Umbilical cord (tissue), 2 donors: Measurements from ENCODE around the gene KRTAP10-8. TPM values are rescaled to one million over a fixed set of nuclear protein-coding genes. Genes with fewer than 3 reads are reported as not detected.
"Not testable (repeated sequence)": the region's sequence is repeated elsewhere in the genome, so short reads cannot be mapped to it uniquely, and the experiment has no call there.

ENCODE experiments used
- DNase-seq: peaks from one replicate; pipeline ENCODE4 v3.0.0-alpha.2; 2015; ENCODE audit warnings: low spot score
- total RNA-seq: library from RNA; depleted of rRNA; stranded (reverse); fragments of >200 nt; gene quantifications from one replicate; pipeline ENCODE4 v1.2.3, GENCODE V29; 2014; ENCODE audit warnings: low replicate concordance; ENCODE audit not compliant: insufficient read depth

KRTAP10-8 gene
- total RNA-seq, 1 donor from 2014 or later, result 0.72 TPM

DNA sequence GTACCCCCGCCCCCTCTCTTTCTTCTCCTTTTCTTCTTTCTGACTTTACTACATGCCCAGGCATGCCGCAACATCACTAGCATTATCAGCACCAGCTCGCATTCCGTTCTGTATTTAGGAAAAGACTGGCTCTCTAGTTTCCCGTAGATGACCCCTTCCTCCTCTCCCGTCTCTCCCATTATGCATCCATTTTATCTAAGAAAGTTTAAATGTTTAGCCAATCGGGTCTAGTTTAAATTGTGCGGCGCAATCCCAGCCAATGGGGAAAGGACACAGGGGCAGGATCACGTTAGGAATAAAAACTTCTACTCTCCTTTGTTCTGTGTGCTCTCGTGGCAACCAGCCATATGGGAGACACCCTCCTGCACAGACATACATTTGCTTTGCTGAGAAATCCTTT lies 13.8 kb upstream of the KRTAP10-8 start:
- no peak for DNase-seq

DNA sequence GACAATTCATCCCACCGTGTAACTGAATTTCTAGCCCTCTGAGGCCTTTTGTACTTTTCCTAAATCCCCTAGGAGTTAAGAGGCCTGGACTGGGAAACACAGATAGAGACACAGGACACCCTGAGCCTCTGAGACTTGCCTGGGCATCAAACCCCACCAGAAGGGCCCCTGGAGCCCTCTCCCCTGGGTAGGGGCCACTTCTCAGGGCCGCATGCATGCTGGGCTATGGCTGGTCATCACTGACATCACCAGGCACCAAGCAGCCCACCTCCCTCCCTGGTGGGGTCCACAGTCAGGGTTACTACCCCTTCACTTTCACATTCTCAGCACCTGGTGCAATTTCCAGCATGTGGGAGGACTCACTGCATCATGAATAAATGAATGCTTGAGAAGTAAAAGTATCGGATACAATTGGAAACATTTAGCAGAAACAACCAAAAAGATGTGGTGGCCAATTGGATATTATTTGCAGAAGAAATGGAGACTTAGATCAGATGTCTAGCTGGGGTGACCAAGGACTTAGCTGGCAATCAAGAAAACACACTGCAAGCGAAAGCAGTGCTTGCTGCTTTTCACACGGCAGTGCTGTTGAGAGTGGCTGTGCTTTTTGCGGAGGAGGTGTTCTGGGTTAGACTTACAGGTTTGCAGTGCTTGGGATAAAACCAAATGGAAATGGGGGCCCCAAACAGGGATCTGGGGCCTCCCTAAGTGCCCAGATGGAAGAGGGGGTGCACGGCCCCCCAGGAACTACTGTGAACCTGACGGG lies 12.4 kb upstream of the KRTAP10-8 start:
- DNase-seq, result no peak

DNA sequence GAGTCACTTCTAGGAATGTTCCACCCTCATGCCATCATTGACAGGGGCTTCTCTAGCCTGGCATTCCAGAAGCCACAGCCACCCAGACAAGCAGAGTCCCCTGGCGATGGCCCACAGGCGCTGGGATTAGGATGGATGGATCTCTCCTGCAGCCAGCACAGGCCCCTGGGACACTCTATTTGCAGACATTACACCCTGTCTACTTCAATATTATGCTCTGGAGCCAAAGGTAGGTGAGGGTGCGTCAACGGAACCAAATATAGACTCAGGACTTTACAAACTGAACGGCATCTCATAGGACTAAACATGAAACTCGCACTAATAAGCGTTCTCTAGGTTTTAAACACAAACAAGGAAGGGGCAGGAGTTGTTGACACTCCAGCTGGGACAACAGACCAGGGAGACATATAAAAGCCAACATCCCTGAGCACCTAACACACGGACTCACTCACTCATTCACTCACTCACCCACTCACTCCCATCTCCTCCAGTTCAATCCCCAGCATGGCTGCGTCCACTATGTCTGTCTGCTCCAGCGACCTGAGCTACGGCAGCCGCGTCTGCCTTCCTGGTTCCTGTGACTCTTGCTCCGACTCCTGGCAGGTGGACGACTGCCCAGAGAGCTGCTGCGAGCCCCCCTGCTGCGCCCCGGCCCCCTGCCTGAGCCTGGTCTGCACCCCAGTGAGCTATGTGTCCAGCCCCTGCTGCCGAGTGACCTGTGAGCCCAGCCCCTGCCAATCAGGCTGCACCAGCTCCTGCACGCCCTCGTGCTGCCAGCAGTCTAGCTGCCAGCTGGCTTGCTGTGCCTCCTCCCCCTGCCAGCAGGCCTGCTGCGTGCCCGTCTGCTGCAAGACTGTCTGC lies 11.5 kb upstream of the KRTAP10-8 start, which contains the start of gene KRTAP10-7:
KRTAP10-7 (plus strand) TSS at position 480 of the 861 bp plus-strand sequence; CDS start at position 505, 25 bp downstream.
- DNase-seq, result not testable (repeated sequence)

- not testable (repeated sequence) for DNase-seq
Measured at GRCh38 chr21:44601091-44601490, 10.8 kb upstream of the KRTAP10-8 start.

- no peak for DNase-seq
Measured at GRCh38 chr21:44601596-44602462, 10.1 kb upstream of the KRTAP10-8 start.

DNA sequence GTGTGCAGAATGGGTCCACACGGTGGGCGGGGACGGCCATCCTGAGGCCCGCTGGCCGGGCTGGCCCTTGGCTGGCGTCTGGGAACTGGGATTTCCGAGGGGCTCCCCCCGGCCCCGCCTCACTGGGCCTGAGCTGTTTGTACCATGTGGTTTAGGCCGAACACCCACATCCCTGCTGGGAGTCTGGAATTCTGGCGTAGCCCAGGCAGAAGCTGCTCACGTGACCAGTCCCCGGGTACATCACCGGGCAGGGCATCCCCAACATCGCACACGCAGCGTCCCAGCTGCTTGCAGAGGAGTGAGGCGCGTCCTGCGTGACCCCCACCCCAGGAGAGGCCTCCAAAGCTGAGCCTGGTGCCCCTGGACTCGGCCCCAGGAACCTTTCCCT lies 9.4 kb upstream of the KRTAP10-8 start:
- no peak for DNase-seq

DNA sequence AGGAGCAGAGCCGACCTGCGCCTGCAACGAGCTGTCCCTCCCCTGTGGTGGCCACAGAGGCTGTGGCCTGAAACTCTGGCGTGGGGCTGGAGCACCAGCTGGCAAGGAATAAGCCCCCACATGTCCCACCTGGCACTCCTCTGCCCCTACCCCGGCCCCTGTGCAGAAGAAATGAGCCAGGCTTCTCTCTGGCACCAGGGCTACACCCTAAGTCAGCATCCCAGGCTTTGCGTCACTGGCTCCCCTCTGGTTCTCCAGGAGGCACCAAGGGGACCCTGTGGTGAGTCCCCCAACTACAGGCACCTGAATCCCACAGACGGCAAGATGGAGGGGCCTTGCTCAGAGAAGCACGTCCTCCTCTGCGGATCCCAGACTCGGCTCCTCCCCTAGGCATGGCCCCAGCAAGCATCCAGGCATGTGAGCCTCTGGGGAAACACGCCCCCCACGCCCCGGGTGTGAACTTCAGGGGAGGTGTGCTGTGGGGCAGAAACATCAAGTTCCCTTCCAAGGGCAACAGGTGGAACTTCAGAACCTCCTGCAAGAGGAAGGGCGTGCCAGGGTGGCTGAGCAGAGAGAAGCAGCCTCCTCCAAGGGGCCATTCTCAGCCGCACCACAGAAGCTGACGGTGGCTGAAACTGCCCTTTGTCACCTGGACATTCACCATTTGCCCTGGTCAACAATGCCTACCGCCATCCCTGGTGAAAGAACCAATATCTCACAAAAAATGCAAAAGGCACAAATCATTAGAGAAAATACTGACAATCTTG lies 8.6 kb upstream of the KRTAP10-8 start:
- no peak for DNase-seq

DNA sequence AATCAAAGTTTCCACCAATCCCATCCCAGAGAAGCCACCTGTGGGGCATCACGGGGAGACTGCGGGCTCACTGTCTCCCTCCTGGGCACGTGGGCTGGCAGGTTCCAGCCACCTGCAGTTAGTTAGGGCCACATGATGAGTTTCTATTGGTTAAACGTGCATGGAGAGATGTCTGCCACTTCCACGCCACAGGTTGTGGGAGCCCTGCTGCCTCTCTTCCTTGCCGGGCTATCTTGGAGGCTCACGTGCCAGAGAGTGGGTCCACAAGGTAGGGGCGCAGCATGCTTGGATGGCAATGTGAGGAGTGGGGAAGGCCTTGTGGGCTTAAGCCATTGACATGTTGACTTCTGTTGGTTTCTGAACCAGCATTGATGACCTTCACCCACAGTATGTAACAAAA lies 8.0 kb upstream of the KRTAP10-8 start:
- DNase-seq, result no peak

DNA sequence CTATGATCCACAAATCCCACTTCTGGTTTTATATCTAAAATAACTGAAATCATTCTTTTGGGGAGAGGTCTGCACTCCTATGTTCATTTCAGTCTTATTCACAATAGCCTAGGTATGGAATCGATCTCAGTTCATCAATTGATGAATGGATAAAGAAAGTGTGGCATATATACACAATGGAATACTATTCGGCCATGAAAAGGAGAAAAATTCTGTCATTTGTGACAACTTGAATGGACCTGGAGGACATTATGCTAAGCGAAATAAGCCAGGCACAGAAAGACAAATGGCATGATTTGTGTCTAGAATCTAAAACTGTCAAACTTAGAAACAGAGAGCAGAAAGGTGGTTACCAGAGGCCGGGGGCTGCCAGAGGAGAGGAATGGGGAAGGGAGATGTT lies 5.4 kb upstream of the KRTAP10-8 start:
- DNase-seq, result no peak

- DNase-seq, result no peak
Measured at GRCh38 chr21:44609193-44609592, 2.7 kb upstream of the KRTAP10-8 start.

- DNase-seq, result not testable (repeated sequence)
Measured at GRCh38 chr21:44610157-44610843, 1.6 kb upstream of the KRTAP10-8 start.

DNA sequence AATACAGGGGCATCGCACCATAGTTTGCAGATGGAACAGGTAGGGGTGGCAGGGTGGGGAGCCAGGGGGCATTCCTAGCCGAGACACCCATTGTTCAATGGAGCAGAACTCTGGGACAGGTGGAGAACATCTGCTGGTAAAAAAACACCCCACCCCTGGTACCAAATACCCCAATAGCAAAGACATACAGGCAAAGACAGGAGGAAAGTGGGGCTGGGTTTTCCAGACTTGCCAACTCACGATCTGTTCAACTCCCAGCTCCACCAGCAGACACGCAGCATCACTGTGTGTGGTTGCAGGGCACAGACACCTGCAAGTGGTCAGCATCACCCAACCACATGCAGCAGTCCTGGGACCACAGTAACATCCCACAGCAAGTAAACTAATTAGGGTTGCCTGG lies 328 bp upstream of the KRTAP10-8 start:
- no peak for DNase-seq

GRCh38 chr21:44612669-44613229 lies 870 bp downstream of the KRTAP10-8 start:
- no peak for DNase-seq

DNA sequence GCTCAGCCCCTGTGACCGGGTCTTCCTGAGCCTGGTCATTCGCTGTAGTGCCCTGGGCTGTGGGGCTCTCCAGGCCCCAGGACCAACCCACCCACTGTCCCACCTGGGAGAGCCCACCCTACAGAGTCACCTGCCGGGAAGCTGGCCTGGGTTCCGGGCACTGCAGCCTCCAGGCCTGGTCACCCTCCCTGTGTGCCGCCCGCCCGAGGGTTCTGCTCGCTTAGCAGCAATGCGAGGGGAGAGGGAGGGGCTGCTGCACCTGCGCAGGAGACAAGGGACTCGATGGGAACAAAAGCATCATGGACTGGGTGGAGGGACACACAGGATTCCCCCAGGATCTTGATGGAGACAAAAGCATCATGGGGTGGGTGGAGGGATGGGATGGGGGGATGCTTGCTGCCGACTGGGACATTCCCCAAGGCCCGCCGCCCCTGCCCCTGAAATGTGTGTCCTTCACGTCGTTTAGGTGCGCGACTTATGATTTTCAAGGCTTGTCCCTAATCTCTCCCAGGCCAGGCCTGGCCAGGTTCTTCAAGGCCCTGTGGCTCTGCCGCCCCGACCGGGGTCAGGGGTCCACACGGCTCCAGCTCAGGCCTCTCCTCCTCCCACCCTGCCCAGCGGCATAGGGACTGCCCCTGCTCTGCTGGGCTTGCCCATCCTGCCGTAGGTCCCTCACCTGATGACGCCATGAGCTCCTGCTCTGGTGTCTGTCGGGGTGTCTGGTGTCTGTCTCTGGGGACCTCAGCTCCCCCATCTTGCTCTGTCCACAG lies 1.7 kb downstream of the KRTAP10-8 start:
- DNase-seq, result no peak

GRCh38 chr21:44614161-44614631 lies 2.3 kb downstream of the KRTAP10-8 start:
- DNase-seq, result no peak

DNA sequence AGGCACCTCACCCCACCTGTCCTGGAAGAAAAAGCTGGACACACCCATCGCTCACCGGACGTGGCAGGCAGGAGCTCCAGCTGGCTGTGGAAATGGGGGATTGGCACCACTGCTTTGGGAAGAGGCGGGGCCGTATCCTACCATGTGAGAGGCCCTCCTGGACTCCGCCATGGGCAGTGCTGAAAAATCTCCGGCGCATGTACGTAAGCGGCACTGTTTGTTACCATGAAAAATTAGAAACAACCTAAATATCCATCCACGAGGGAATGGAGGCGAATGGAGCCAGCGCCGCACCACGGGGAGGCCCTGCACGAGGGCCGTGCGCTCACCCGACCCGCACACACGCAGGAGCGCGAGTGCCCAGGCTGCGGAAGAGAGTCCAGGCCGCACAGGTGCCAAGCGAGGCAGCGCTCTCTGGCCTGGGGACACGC lies 3.1 kb downstream of the KRTAP10-8 start:
- DNase-seq, result no peak

DNA sequence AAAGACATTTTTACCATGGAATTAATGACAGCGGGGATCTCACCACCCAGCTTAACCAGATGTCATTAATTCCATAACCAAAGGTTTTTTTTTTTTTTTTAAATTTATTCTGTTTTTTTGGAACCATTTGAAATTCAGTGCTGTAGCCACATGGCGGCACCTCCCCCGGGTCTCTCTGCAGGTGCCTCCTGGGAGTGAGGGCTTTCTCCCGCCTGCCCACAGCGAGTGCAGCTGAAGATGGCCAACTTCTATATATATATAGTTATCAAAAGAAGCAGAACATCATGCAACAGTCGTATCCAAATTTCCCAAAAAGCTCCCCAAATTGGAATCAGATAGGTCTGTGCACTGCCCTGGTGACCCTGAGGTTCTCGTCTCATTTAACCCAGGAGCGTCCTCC lies 3.6 kb downstream of the KRTAP10-8 start:
- no peak for DNase-seq

DNA sequence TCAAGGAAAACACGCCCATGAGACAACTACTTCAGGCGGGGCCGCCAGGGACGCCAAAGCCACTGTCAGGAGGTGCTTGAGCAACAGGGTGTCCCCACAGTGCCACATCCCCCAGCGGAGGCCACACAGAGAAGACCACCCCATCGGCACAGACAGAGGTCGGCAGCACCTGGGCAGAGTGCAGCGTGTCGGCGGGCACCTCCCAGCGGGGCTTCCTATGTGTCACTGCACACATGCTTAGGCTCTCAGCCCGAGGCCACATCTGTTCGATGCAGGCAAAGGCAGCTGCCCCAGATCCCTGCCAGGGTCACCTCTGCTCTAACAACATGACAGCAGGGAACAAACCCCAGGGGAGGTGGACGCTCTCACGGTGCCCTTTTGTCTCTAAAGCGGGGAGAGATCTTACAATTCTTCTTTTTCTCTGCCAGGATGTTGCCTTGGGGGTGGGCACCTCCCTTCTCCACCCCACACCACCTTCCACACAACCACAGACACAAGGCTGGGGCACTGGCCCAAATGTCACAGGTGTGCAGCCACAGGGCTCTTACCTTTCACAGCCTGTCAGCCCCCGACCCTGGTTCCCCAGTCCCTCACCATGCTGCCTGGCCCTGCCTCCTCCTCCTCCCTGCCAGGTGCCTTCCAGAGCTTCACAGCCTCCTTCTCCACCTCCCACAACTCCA lies 4.2 kb downstream of the KRTAP10-8 start:
- no peak for DNase-seq

GRCh38 chr21:44616591-44616926 lies 4.7 kb downstream of the KRTAP10-8 start:
- DNase-seq, result no peak
